Colon (tissue), 2 donors: Measurements from ENCODE around the gene MRM2.

ENCODE experiments used
- FAIRE-seq: peaks from 2 replicates; lab custom pipeline; 2012; peaks lifted over from hg19 to GRCh38; lab: Jason Lieb, UNC
- donor health status: control.
- donor health status: control.

MRM2 gene

GRCh38 chr7:2264158-2264557 lies 22.2 kb upstream of the MRM2 start:
- FAIRE-seq: no peak

GRCh38 chr7:2263176-2263575 lies 21.2 kb upstream of the MRM2 start:
- no peak for FAIRE-seq

- FAIRE-seq: no peak
Measured at GRCh38 chr7:2261611-2262010, 19.6 kb upstream of the MRM2 start.

- no peak for FAIRE-seq
Measured at GRCh38 chr7:2260820-2261219, 18.8 kb upstream of the MRM2 start.

DNA sequence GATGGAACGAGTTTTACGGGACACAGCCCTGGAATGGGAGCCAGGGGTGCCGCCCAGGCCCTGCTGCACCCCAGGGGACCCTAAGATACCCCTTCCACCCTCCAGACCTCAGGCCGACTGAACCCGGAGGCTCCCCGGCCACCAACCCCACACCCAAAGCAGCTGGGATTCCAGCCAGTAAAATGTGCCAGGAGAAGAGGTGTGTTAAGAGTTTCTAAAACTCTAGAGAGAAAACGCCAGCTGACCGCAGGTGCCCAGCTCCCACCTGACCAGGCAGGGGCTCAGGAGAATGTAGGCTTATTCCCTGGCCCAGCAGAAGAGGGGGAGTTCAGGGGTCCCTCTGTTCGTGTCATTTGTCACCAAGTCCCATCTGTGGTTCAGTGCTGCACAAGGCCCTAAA lies 17.5 kb upstream of the MRM2 start:
- FAIRE-seq: no peak

DNA sequence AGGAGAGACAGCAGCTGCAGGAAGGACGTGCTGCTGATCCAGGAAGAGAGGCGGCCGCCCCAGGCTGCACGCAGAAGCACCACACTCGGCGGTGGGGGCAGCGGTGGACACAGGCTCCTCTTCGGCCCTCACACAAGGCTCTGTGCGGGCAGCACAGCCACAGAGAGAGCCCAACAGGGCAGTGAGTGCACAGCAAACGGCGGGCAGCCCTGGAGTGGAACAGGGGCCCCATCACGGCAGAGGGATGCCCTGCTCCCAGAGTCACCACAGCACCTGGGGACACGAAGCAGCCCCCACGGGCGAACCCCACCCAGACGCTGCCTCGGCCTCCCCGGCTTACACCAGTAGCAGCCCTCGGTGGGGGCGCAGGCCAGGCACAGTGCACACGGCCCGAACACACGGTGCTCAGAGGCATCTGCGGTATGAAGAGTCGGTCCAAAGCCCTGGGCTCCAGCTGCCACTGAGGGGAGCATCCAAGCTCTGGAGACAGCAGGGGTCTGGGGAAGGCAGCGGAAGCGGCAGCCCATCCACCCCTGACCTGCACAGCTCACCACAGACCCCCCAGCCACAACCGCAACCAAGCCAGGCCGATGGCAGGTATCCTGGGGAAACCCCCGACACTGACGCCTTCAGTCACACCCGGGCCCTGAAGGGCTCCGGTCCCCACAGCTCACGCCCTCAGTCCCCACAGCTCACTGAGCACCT lies 16.8 kb upstream of the MRM2 start:
- no peak for FAIRE-seq

DNA sequence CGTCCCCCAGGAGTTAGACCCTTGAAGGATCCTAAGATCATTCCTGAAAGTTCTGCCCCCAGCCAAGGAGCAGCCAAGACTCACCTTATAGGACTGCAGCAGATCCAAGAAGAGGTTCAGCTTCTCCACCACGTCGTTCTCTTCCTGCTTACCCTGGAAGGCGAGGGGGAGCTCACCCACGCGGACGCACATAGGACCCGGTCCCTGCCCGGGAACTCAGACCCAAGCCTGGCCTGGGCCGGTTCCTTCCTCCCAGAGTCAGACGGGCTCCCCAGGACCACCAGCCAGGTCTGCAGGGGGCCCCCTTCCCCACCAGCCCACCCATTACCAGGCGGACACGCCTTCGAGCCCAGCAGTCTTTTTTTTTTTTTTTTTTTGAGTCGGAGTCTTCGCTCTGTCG lies 15.6 kb upstream of the MRM2 start:
- no peak for FAIRE-seq

- FAIRE-seq: no peak
Measured at GRCh38 chr7:2257046-2257551, 15.1 kb upstream of the MRM2 start.

DNA sequence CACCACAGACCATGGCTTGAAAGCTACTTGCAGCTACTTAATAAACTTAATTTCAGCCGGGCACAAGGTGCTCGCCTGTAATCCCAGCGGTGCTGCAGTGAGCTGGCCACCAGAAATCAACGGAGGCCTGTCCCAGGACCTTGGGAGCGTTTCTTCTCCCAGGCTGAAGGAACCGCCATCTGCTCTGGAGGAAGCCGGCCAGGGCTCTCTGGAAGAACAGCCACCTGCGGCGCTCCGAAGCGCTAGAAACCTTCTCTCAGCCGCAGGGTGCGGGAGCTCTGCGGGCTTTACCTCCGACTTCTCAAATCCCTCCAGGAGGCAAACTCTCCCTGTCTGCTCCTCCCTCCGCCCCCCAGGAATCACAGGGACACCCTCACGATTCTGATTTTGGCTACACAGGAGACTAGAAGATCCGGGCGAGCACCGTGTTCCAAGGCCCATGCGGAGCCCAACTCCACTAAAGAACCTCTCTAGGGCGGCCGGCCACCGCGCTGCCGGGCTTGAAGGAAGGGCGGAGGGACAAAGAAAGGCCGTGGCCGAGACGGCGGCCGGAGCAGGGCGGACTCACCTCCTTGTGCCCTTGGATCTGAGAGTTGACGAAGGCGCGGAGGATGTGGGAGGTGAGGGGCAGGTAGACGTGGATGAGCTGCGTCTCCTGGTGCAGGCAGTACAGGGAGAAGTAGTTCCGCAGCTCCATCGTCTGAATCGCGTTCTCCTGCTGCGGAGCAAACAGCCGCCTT lies 14.5 kb upstream of the MRM2 start:
- no peak for FAIRE-seq

GRCh38 chr7:2255145-2256139 lies 13.4 kb upstream of the MRM2 start:
- FAIRE-seq: no peak

DNA sequence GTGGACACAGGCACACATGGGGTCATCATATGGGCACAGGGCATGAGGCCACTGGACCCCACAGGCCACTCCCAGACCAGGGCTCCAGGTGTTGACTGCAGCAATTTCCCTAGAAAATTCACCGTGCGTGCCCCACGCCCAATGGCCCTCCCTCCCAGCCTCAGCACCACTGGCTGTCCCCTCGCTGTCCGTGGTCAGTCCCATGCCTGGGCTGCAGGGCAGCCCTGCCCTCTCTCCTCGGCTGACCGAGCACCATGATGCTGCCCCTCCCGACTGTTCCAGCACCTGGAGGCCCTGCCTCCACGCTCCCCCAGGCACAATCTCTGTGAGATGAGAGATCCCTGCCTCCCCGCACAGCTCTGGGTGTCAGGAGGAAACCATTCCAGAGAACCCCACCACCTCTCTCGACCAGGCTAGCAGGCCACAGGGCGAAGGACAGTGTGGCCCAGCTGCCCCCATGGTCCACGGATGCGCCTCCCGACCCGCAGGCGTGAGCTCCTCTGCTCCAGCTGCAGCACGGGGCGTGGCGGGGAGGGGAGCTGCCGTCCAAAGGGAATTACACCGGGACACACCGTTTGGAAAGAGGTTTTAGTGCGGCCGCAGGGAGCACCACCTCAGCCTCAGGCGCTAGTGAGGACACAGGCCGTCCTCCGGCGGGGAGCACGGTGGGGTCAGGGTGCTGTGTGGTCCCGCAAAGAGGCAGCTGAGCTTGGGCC lies 12.6 kb upstream of the MRM2 start:
- FAIRE-seq: no peak

DNA sequence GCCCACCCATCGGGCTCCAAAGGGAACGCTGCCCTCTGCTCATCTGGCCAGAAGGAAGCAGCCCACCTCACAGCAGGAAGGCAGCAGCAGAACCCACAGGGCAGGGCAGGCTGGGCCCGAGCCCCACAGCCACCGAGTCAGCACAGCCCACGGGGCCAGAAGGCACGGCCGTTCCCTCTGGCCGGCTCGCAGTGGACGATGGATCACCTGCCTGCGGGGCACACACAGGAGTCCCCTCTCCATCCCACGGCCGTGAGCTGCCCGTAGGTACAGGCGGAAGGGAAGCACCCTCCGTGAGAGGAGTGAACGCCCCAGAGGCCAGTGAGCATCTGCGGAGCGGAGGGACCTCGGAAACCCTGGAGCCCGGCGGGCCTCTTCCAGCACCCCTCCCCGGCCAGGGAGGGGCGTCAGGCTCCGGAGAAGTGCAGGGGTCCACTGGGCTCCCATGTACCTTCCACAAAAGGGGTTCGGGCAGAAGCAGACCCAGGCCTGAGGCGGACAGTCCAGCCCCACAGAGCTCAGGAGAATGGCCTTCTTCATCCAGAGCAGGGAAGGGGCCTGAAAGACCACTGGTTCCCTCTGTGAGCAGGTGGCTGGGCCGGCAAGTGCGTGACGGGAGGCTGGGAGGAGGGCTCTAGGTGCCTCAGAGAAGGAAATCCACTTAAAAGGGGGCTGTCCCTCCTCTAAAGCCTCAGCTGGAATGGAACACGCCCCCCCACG lies 11.7 kb upstream of the MRM2 start:
- FAIRE-seq: no peak

GRCh38 chr7:2253021-2253420 lies 11.0 kb upstream of the MRM2 start:
- no peak for FAIRE-seq

DNA sequence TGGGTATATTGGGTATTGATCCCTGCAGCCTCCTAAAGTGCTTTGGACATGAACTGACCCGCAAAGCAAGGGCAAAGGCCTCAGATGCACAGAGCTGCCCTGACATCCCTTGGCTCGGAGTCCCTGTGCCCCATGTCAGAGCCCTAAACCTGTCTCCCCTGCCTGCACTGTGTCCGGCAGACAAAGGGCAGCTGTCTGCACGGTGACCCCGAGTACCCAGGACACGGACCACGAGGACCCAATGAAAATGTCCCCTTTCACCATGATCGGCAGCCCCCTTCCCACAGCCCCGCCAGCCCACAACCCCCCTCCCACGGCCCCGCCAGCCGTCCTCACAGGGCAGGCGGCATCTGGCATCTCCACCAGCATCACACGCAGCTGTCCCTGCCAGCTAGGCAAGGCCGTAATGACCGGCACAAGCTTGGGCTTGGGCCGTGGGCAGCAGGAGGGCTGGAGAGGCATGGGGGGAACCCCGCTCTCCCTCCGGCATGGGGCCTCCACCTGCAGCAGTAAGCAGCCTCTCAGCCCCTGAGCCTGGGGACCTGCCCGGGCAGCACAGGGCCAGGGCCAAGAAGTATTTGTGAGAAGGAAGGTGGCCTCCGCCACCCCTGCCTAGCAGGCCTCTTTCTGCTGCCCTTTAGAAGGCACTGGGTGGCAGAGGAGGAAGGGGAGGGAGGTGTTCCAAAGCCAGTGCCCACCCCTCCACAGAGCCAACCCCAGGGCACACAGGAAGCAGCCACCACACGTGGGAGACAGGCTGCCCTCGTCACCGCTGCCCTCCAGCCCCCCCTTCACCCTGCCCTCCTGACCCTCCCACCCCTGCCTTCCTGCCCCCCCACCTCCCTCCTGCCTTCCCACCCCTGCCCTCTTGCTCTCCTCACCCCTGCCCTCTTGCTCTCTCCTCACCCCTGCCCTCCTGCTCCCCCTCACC lies 10.1 kb upstream of the MRM2 start:
- no peak for FAIRE-seq

DNA sequence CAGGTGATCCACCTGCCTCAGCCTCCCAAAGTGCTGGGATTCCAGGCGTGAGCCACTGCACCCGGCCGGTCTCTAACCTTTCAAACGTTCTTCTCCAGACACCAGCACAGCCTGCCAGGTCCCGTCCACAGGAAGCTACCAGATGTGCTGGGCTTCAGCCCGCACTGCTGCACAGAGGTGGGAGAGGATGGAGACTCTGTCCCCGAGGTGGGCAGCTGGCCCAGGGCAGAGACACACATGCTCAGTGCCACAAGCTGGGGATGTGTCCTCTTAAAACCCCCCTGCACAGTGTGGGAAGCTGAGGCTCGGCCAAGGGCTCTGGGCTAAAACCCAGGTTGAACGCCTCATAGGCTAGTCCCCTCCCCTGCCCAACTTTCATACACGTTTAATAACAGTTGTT lies 9.4 kb upstream of the MRM2 start:
- no peak for FAIRE-seq

DNA sequence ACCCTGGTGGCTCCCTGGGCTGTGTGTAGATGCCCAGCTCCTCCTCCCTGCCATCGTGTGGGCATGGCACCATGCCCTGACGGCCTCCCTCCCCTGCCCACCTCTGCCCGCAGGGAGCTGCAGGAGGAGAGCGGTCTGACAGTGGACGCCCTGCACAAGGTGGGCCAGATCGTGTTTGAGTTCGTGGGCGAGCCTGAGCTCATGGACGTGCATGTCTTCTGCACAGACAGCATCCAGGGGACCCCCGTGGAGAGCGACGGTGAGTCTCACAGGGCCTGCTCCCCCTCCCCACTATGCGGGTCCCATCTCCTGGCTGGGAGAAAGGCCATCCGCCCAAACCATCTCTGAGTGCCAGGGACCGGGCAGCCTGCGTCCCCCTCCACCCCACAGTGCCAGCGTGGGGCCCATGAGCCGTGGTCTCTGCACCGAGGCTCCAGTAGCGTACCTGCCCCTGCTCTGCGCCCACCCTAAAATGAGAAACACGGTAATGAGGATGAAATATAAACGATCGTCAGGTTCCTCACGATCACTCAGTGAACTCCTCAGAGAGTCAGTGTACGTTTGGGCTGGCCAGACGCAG lies 7.8 kb upstream of the MRM2 start:
- no peak for FAIRE-seq

GRCh38 chr7:2248984-2249694 lies 7.1 kb upstream of the MRM2 start:
- FAIRE-seq: no peak

DNA sequence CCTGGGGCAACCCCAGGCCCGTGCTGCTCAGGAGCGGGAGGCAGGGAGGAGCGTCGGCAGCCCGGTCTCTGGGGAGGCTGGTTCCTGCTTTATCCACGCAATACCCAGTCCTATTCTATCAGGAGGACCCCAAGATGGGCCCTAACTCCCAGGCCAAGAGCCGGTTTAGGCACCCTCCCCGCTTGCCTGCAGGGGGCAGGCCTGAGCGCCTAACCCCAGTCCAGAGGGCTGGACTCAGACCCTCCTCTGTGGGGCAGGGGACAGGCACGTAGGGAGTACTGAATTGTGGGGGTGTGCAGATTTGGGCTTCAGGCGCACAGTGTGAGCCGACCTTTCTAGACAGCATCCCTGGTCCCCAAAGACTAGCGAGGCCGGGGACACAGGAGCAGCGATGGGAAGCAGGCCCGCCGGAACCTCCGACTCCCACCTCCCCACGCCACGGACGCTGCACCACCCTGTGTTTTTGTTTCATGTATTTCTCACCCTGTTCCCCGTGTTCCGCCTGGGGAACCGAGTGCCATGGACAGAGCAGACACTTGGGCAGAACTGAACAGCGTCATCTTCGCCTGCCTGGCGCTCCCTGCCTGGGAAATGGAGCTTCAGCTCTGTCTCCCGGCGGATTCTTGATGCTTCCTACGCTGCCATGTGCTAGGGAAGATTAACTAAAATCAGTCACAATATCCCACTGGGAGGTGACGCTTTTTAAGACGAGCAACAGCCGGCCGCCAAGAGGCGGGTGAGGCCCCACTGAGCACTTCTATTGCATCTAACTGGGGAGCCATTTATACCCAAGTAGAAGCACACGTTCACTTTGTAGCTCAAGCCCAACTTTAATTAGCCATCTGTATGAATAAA lies 5.4 kb upstream of the MRM2 start:
- no peak for FAIRE-seq
